ENCODE measurements around the gene MEIOB.

DNA sequence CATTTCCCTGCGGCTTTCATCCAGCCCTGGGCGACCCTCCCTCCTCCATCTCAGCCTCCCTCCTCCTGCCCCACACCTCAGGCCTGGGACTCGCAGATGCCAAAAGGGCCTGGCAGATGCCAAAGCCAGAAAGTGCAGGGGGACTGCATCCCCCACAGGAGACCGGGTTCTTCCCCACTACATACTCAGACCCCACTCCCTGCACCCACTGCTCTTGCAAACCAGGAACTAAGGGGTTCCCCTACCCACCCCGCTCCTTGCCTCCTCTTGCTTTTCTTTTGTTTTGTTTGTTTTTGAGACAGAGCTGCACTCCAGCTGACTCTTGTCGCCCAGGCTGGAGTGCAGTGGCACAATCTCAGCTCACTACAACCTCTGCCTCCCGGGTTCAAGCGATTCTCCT lies 43.0 kb upstream of the MEIOB start:
- TF ChIP-seq TARDBP (IDR thresholded peaks at IDR 0.05) (no peak), FOXA1 (IDR thresholded peaks at IDR 0.05) (no peak), FOXK2 (IDR thresholded peaks at IDR 0.05) (no peak)
